ENCODE measurements around the gene DNAJB6.

GRCh38 chr7:157358041-157358752, 21.4 kb downstream of the DNAJB6 start:
- no peak for TF ChIP-seq CTCF (IDR thresholded peaks at IDR 0.05; ENCODE audit: low read depth, low read length)
- no peak for TF ChIP-seq EZH2phosphoT487 (IDR thresholded peaks at IDR 0.05; ENCODE audit: low read depth)
